NCI-H1694 treated with DMSO at 0.1 percent for 48 hours (cell line): Measurements from ENCODE around the gene DNAAF1.

ENCODE experiments used
- DNase-seq: peaks from one replicate; lab custom pipeline; 2025; lab: John Stamatoyannopoulos, UW

The DNAAF1 gene

DNA sequence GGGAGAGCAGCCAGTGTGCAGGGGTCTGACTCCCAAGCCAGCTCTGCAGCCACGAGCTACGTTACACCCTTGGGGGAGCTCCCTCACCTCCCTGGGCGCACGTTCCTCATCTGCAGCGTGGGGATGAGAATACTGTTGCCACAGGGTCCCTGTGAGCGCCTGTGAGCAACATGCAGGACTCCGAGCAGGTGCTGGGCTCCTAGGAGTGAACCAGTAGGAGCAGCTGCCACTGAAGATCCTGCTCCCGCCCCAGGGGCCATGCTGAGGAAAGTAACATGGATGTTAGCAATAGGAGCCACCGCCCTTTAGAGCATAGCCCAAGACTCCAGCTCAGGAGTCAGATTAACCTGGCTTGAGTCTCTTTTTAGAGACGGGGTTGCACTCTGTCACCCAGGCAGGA, 15.9 kb downstream of the DNAAF1 start:
- DNase-seq = no peak

DNA sequence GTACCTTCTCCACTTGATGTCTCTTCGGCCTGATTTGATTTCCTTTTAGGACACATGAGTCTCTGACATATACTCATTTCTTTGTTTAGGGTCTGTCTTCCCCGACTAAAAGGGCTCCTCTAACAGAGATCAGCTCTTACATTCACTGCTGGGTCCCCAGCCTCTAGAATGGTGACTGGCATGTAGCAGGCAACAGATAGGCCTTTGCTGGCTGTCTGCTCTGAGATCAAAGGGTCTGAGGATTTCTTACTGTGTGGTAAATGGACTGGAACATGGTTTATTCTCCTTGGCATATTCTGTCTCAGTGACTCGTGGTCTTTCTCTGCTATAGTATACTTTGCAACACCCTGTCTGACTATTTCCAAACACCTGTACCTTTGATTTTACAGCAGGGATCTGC, 16.7 kb downstream of the DNAAF1 start:
- DNase-seq = no peak

DNA sequence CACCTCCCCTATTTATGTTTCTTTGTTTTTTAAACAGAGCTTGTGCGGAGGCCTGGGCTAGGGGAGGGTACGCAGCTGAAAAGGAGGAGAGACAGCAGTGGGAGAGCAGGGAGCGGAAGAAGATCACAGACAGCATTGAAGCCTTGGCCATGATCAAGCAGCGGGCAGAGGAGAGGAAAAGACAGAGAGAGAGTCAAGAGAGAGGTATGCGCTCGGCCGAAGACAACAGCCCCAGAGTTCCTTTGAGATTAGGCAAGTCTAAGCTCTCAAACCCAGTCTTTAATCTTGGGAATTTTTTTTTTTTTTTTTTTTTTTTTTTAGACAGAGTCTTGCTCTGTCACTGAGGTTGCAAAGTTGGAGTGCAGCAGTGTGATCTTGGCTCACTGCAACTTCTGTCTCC, 20.6 kb downstream of the DNAAF1 start:
- no peak for DNase-seq

DNA sequence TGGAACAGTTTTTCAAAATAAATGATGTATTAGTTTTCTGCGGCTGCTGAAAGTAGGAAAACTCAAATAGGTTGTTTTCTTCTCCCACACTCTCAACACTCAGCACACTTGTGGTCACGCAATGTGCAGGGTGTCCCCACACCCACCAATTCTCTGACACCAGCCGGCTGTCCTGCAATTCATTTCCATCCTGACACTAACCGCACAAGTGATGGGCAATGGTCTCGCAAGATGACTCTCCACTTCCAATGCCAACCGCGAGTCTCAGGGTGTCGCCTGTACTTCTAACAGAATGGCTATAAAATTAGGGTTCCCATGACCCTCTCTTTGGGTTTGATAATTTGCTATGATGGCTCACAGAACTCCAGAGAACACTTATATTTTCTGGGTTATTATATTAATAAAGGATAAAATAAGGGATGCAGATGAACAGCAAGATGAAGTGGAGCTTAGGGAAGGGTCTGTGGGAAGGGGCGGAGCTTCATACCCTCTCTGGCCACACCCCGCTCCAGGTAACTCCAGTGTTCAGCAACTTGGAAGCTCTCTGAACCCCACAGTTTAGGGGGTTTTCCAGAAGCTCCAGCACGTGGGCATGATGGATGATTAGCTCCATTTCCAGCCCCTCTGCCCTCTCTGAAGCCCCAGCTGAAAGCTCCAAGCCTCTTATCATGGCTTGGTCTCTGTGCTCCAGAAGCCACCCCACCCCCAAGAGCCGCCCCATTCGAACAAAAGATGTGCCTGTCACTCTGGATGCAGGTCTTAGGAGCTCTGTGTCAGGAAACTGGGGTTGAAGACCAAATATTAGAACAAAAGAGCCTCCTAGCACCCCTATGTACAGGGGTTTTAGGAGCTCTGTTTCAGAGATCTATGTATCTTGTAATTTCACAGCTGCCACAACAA, 21.9 kb downstream of the DNAAF1 start:
- DNase-seq = no peak

DNA sequence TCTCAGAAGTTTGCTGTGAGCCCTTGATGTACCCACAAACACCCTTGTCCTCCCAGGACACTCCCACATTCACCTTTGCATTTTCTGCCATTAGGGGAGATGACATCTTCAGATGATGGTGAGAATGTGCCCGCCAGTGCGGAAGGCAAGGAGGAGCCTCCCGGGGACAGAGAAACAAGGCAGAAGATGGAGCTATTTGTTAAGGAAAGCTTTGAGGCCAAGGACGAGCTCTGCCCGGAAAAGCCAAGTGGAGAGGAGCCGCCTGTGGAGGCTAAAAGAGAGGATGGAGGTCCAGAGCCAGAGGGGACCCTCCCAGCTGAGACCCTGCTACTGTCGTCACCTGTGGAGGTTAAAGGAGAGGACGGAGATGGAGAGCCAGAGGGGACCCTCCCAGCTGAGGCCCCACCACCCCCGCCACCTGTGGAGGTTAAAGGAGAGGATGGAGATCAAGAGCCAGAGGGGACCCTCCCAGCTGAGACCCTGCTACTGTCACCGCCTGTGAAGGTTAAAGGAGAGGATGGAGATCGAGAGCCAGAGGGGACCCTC, 24.7 kb downstream of the DNAAF1 start:
- DNase-seq = no peak

DNA sequence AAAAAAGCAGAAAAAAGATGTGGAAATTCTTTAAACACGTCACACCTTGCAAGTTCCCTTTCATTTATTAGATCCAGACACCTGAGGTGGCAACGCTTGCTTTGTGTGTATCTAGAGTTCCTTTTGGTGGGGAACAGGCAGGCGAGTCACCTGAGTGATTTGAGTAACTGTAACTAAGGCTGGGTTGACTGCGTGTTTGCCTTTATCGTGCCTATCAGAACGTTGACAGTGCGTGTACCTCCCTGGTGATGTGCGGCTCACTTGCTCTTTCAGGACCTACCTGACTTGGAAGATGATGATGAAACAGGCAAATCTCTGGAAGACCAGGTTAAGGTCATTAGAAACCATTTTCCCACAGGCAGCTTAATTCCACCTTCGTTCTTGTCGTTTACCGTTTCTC, 29.3 kb downstream of the DNAAF1 start:
- DNase-seq = no peak

DNA sequence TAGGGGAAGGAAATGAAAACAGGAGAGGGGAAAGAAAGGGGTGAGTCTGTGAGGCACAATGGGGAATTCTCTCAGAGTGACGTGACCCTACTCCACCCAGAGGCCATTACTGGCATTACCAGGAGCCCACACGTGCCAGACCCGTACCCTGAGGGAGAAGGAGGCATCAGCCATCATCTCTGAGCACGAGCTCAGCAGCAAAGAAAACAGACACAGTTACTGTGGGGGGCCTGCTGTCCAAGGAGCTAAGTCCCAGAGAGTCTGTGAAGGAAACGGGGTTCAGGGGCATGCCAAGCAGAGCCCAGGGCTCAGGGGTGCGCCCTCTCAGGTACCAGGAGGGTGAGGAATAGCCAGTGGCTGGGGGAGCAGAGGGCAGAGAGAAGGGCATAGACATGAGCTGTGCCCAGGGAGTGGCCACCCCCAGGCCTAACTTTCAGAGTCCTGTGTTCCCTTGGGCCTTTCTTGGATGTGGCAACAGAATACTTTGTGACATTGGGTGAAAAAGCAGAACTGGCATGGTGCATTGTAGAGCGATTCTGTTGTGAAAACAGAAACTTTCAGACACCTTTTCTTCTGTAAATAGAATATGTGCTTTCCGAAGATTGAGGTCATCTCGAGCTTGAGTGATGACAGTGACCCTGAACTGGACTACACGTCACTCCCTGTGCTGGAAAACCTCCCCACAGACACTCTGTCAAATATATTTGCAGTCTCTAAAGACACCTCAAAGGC, 30.4 kb downstream of the DNAAF1 start:
- peak; percentile 51 for DNase-seq

DNA sequence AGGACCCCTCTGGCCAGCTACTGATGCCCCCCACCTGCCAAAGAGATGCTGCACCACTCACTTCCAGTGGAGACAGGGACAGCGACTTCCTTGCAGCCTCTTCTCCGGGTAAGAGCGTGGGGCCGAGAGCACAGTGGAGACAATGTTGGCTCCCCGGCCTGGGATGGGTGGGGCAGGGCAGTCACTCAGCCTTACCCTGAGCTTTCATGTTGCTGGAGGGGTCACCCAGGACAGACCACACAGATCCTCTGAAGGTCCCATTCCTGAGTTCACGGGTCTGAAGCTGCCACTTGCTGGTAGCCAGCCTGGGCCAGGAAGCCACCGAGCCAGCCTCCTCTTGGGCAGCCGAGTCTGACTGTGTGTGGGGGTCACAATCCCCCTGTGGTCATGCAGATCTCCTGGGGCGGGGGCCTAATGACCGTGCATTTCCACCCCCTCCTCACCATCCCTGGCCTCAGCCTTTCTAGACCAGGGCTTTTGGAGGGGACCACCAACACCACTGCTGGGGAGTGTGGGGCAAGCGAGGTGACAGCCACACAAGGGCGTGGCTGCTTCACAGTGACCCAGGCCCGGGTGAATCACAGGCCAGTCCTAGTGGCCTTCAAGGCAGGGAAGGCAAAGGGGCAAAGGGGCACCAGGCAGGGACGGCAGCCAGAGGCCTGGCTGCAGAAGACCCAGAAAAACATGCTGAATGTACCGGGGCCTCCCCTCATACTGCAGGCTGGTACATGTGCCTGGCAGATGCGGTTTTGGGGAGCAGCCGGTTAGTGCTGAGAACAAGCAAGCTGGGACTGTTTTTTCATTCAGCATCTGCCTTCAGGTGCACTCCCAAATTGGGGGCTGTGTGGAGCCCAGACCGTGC, 31.3 kb downstream of the DNAAF1 start:
- DNase-seq = no peak

DNA sequence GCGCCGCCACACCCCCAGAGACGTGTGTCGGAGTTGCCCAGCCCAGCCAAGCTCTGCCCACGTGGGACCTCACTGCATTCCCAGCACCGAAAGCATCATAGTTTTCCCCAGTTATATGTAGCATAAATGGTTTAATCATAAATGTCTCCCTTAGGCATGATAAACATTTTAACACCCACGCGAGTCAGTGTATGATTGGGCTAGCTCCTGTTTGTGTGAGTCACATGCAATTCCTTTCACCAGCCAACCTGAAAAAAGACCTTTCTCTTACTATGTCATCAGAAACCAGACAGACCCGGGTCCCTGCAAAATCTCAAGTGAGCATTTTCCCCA, 32.6 kb downstream of the DNAAF1 start:
- no peak for DNase-seq

DNA sequence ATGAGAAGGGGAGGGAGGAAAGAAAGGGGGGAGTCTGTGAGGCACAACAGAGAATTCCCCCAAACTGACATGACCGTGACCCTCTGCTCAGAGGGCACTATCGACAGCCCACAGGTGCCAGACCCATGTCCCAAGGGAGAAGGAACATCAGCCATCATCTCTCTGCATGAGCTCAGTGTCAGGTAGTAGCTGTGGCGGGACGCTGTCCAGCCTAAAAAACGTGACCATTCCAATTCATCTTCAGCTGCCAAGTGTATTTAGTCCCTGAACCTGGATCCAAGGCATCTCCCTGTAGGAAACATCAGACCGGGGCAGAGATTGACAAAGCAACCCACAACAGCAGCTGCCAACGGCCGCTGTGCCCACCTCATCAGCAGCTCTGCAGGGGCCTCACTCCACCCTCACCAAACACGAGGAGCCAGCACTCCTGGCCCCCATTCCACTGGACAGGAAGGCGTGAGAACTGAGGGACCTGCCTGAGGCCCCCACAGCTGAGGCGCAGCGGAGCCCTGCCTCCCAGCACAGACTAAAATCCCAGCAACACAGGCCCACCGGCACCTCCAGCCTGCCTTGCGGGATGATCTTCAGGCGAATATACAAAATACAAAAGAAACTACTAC, 33.1 kb downstream of the DNAAF1 start:
- no peak for DNase-seq

DNA sequence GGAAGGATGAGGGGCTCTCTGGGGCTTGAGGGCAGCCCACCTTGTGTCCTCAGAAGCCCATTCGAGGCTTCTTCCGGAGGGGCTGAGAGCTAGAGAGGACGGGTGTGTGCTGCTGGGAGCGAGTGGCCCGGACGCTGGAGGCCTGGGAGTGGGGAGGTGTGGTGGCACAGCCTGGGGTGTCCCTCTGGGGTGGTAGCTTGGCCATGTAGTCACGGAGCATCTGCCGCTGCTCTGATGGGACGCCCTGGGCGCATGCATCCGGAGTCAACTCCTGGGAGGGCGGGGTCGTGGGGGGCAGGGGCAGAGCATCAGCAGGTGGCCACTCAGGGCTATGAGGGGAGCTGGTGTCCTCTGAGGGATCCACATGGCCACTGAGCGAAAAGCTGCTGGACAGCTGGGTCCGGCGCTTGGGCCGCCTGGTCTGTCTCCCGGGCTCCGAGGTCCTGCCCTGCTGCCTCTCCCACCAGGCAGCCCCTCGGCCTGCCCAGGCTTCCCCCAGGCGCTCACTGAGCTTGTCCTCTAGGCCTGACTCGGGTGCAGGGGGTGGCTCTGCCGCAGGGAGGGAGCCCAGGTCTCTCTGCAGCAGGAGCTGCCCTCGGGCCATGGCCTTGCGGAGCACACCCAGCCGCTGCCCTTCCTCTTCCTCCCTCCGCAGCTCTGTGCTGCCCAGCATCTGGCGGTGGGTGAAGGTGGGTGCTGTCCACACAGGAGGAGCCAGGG, 33.9 kb downstream of the DNAAF1 start:
- DNase-seq = no peak

DNA sequence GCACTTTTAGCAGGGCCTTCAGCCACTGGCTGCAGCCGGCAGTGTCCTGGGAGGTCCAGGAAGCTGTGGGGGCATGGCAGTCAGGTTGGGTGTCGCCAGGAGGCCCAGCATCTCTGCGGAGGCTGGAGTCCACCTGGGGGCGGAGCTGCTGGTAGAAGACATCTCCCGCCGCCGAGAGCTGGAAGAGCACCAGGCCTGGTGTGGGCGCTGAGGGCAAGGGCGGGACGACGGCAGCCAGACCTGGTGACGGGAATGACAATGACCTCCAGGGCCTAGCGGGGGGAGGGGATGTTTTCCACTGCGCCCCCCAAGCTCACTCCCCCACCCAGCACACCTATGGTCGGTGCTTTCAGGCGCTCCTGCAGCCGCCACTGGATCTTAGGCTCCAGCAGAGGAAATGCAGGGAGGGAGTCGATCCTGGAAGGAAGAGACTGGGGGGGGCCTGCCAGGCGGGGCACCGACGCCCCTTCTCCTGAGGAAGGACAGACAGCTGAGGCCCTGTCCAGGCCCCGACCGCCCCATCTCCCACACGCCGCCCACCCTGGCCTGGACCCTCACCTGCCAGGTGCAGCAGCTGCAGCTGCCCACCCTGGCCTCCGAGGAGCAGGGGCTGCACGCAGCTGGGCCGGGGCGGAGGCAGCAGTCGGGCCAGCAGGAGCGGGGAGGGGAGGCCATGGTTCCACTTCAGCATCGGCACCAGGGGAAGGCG, 34.7 kb downstream of the DNAAF1 start:
- no peak for DNase-seq

DNA sequence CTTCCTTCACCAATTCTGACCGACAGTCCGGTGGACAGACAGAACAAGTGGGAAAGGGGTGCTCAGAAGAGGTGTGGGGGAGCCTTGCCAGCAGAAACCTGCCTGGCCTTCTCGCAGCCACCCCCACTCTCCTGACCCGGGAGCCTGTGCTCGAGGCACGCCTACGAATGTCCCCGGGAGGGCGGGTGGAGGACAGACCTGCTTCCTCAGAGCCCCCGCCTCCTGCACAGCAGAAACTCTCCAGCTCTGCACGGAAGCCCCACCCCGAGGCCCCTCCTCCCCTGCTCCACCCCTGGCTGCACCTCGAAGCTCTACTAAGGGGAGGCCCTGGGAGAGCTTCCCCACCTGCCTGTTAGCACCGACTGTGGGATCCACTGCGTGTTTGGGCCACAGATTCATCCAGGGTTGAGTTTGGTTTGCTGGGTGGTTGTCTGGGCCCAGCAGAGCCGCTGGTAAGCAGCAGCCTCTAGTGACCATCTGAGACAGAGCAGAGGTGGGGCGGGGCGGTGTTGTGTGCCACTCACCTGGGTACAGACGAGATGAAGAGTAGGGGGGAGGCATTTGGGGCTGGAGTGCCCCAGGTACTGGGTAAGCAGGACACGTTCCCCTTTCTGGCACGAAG, 35.5 kb downstream of the DNAAF1 start:
- no peak for DNase-seq

DNA sequence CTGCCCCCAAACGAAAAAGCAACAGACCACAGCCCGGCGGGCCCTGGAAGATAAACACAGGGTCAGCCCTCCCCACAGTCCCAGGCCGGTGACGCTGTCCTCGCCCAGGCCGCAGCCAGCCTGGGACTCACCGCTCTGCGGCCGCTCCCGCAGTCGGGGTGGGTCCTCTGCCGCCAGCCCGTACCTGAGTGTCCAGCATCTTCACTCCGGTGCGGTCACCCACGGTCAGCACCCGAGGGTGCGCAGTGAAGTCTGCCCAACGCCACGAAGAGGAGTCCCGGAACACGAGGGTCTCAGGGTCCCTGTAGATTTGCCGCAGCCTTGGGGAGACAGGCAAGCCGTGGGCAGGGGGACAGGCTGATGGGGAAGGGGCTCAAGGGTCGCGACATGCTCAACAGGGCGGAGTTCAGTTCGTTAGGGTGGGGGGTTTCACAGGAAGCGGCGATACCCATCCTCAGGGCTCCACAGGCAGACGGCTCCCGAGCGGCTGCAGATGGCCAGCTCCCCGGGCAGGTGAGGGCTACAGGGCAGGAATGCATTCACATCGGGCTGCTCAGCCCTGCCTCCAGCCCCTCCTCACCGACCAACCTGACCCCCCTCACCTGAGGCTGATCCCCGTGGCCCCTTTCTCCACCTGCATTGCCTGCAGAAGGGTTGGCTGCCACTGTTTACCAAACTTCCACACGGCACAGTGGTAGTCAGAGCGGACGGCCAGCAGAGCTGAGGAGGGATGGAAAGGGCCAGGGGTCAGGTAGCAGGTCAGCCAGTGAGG, 36.2 kb downstream of the DNAAF1 start:
- DNase-seq = no peak

DNA sequence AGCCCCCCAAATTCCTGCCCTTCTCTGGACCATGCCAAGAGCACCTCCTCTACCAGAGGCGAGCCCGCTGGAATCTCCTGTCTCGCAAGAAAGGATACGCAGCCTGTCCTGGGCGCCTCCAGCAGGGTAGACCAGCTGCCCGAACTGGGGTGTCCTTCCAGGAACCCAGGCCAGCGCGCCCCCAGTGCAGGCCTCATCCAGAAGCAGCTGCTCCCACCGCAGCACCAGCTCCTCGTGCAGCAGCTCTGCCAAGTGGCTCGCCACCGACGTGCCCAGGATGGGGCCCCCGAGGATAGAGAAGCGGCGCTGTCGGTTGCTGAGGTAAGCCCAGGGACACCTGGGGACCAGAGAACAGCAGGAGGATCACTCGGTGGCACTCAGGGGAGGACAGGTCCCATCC, 37.0 kb downstream of the DNAAF1 start:
- DNase-seq = no peak

DNA sequence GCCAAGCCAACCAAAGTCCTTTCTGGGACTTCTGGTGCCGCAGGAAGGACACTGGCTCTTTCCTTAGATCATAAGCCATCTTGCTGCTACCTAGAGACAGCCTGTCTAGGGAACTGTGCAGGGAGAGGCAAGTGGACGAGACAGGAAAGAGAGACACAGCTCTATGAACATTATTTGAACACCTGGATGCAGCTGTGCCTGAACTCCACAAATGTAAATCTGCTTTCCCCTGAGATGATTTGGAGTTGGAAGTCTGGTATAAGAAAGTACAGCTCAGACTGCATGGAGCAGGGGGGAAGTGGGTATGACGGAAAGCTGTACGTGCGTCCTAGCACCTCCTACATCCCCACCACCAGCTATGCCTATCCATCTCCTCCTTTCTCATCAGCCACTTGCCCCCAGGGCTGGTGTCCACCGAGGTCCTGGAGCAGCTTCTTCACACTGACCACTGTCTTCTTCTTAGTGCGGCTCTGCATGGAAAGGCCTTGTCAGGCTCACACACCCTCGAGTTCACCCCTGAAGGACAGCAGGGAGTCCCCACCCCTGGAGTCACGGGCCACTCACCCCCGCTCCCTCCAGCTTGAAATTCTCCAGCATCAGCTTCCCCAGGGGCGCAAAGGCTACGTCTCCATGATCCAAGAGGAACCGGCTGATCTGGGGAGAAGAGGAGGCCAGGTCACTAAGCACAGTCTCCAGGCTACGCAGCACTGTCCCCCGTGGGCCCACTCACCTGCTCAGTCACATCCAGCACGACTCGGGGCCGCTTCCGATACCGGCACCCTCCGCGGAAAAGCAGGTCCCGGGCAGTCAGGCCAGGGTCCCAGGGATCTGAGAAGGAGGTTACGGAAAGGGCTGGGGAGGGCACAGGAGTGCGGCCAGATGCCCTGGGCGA, 37.8 kb downstream of the DNAAF1 start:
- no peak for DNase-seq

DNA sequence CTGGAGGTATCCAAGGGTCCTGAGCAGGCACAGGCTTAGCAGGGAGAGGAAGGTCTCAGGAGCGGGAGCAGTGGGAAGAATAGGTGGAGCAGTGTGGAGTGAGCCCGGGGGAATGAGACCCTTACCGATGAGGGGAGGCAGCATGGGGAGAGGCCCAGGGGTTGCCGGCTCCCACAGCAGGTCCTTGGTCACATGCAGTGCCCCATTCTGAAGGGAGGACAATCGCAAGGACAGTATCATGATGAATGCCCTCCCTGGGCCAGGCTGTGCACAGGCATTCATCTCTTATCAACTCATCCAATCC, 38.4 kb downstream of the DNAAF1 start:
- DNase-seq = no peak

DNA sequence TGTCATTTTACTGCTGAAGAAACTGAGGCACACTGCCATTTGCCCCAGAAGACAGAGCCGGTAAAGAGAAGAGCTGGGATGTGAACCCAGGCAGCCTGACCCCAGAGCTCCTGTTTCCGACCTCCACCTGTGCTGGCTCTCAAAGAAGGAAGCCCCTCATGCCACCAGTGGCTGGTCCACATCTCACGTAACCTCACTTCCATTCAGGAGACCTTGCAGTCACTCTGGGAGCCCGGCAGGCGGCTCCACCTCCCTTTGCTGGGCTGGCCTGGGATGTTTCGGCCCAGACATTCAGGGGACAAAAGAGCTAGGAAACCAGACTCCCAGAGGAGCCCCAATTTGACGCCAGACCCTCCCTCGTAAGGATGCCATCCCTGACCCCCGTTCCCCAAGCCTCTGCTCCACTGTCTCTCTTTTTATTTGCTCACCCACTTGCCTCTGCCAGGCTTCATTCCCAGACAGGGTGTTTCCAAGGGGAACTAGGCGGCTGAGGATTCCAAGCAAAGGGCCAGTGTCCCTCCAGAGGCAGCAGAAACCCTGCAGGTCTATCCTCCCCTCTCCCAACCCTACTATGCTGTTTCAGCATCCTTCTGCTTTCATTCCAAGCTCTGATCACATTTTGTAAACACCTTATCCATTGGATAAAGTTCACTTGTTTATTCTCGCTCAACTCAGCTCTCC, 38.9 kb downstream of the DNAAF1 start:
- peak; percentile 11 for DNase-seq
